Measurements from ENCODE around the gene NDFIP2. TPM values are rescaled to one million over a fixed set of nuclear protein-coding genes. Genes with fewer than 3 reads are reported as not detected.

NDFIP2 gene
- total RNA-seq, 2 experiments from 2014 or later: 121 TPM

Other genes starting within 250 kb of the NDFIP2 start
- 10 to 100 TPM; 64.4 to 64.7 TPM for gene RBM26, start 74.9 kb upstream of the NDFIP2 start, total RNA-seq